Activated CD8-positive, alpha-beta memory T cell treated with anti-CD3 and anti-CD28 coated beads, Interleukin-2, amount 50 U/mL, for 24 hours (primary cell): ENCODE results near the gene MIS18BP1.
"Not testable (repeated sequence)": the region's sequence is repeated elsewhere in the genome, so short reads cannot be mapped to it uniquely, and the experiment has no call there.

Experiments
- DNase-seq: peaks from one replicate; pipeline ENCODE4 v3.0.0-alpha.2; 2020; ENCODE audit errors: extremely low read depth

MIS18BP1 gene

GRCh38 chr14:45253070-45253753 lies at the start of gene MIS18BP1:
TSS of gene MIS18BP1 (minus strand) at chr14:45253202. CDS start at chr14:45247286, 5,916 bp downstream.
- DNase-seq: peak; percentile 78

- no peak for DNase-seq
Observed at GRCh38 chr14:45298423-45299117, 45.6 kb upstream of the MIS18BP1 start.

DNA sequence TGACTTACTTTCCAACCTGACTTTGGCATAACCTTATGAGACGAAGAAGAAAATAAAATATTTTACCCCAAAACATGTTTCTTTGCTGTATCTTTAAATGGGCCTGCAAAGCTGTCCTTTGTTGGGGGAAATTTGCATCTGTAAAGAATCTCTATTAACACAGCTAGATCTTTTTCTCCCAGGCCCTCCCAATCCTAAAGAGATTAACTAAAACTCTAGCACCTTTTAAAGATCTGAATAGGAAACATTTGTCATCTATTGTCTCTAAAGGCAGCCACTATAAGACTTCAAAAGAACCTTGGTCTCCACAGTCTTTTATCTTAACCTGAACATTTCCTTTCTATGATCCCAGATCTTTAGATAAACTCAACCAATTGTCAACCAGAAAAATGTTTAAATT lies 41.8 kb upstream of the MIS18BP1 start:
- DNase-seq: not testable (repeated sequence)

GRCh38 chr14:45290547-45290946 lies 37.5 kb upstream of the MIS18BP1 start:
- no peak for DNase-seq

GRCh38 chr14:45287610-45288009 lies 34.6 kb upstream of the MIS18BP1 start:
- DNase-seq: no peak

DNA sequence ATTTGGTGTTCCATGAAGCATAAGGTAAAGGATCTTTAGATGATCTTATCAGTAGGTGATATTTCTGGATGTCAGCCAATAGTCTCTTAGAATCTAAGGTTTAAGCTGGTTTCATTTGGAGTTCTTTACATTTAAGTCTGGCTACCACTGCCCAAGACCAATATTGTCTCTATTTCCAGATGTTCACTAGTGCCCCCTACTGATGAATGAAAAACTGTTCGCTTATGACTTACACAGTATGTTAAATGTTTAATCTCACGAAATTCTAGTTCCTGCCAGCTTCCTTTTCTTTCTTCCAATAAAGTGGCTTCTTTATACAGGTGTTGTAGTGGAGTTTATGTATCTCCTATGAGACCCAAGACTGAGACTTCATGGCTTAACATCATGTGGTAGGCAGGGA lies 31.8 kb upstream of the MIS18BP1 start:
- no peak for DNase-seq

DNA sequence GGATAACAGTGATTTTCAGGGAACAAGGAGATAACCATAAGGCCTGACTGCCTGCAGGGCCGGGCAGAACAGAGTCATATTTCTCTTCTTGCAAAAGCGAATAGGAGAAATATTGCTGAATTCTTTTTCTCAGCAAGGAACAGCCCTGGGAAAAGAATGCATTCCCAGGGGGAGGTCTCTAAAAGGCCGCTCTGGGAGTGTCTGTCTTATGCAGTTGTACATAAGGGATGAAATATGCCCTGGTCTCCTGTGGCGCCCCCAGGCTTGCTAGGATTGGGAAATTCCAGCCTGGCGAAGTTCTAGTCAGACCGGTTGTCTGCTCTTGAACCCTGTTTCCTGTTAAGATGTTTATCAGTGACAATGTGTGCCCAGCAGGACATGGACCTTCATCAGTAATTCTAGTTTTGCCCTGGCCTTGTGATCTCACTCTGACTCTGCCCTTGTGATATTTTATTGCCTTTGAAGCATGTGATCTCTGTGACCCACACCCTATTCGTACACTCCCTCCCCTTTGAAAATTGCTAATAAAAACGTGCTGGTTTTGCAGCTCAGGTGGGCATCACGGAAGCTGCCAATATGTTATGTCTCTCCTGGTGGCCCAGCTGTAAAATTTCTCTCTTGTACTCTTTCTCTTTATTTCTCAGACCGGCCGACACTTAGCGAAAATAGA lies 28.9 kb upstream of the MIS18BP1 start:
- not testable (repeated sequence) for DNase-seq

DNA sequence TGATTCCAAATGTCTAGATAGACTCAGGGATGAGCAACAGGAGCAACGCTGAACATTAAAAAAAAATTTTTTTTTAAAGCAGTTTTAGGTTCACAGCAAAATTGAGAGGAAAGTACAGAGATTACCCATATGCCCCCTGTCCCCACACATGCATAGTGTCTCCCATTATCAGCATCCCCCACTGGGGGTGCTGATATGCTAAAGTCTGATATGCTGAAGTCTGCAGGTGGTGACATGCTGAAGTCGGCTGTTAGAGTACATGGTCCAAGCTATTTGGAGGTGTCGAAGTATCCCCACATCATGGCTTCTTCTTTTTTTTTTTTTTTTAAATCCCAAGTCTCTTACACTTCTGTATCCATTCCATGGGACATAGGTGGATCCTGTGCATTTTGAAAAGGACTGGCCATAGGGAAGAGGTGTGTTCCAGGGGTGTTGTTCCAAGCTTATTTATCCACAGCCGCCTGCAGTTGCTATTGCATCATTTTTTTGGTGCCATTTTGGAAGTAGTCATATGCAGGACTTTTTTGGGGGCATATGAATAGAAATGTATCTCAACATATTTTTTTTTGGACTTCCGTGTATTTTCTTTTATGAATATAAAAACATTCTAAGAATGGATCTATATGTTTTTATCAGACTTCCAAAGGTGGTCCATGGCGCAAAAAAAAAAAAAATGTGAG lies 19.0 kb upstream of the MIS18BP1 start:
- no peak for DNase-seq

DNA sequence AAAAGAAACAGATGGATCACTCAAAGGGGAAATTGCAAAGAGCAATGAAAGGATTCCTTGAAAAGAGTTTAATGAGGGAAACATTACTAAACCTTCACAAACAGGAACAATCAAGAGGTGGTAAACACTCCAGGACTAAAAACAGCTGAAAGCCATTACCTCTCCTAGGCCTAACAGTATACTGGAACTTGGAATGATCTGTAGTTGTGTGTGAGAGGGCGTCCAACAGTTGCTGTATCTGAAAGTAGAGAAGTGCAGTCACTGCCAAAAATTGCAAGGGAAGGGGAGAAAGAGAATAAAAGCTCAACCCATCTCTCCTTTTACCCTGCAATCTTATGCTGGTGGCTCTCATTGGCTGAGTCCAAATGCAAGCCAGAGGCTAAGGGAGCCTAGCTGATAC lies 17.0 kb upstream of the MIS18BP1 start:
- no peak for DNase-seq

DNA sequence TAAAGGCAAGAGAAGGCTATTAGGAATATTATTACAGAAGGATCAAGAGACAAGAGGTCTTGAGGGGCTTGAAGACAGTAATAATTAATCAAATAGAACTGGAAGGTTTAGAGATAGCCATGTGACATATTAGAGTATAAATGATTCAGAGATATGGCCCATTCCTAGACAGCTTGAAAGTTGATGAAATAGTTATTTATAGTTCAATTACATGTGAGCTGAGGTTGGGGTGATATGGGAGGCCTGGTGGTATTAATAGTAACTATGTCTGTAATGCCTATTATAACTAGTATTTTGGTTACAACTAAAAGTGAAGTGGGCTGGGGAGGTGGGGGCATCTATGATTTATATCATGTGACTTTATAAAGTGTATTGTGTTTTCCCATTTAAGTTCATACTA lies 14.1 kb upstream of the MIS18BP1 start:
- no peak for DNase-seq

- no peak for DNase-seq
Observed at GRCh38 chr14:45262637-45263036, 9.6 kb upstream of the MIS18BP1 start.

GRCh38 chr14:45261209-45261608 lies 8.2 kb upstream of the MIS18BP1 start:
- no peak for DNase-seq

DNA sequence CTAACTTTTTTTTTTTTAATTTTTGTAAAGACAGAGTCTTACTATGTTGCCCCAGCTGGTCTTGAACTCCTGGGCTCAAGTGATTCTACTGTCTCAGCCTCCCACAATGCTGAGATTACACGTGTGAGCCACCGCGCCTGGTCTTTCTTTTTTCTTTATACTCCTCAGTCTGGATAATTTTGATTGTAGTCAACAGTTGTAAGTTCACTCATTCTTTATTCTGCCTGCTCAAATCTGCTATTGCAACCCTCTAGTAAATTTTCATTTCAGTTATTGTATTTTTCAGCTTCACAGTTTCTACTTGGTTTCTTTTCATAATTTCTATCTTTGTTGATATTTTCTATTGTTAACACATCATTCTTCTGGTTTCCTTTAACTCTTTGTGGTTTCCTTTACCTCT lies 5.8 kb upstream of the MIS18BP1 start:
- no peak for DNase-seq

DNA sequence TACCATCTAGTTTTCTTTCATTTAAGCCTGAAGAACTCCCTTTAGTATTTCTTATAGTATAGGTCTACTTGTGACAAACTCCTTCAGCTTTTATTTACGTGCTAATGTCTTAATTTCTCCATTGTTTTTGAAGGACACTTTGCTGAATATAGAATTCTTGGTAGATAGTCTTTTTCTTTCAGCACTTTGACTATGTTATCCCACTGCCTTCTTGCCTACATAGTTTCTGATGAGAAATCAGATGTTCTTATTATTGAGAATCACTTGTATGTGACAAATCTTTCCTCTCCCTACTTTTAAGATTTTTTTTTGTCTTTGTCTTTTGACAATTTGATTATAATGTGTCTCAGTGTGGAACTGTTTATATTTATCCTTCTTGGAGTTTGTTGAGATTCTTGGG lies 5.1 kb upstream of the MIS18BP1 start:
- no peak for DNase-seq

DNA sequence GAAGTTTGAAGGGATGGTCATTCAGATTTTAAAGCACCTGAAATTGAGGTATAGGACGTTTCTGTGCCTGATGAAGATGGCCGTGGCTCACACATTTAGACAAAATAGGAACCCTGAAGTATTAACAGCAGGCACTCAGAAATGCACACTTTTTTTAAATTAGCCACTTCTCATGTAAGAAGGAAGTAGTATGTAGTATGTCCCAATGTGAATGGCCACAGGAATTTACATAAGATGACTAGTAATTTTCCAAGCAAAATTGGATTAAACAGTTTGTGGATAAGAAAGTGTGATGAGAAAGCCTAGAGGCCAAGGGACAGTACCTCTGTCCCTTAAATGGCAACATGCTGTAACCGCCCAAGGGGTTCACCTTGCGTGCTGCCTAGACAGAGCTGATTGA lies 1.8 kb upstream of the MIS18BP1 start:
- DNase-seq: no peak

- DNase-seq: no peak
Observed at GRCh38 chr14:45253754-45254310, 830 bp upstream of the MIS18BP1 start.

- DNase-seq: no peak
Observed at GRCh38 chr14:45252366-45253069, 484 bp downstream of the MIS18BP1 start.

GRCh38 chr14:45251912-45252311 lies 1.1 kb downstream of the MIS18BP1 start:
- DNase-seq: no peak

- no peak for DNase-seq
Observed at GRCh38 chr14:45249856-45250575, 3.0 kb downstream of the MIS18BP1 start.

DNA sequence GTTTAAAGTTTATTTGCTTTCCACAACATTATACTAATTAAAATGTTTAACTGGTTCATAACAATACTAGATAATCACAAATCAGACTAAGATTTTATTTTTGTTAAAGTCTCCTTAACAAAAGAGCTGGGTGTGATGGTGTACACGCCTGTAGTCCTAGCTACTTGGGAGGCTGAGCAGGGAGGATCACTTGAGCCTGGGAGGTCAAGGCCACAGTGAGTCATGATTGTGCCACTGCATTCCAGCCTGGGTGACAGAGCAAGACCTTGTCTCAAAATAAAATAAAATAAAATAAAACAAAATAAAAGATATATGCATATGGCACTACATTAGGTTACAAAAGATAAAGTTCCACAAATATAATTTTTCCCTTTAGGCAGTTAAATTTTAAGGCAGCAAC lies 5.6 kb downstream of the MIS18BP1 start:
- DNase-seq: no peak

- DNase-seq: no peak
Observed at GRCh38 chr14:45246691-45247090, 6.3 kb downstream of the MIS18BP1 start.
